ENCODE data around the gene NPHS1. TPM values are rescaled to one million over a fixed set of nuclear protein-coding genes. Genes with fewer than 3 reads are reported as not detected.
"Not testable (repeated sequence)": the region's sequence is repeated elsewhere in the genome, so short reads cannot be mapped to it uniquely, and the experiment has no call there.

The NPHS1 gene
- total RNA-seq, 1 experiment from 2014 or later, result 0.67 TPM

GRCh38 chr19:35796645-35797542, 55.4 kb downstream of the NPHS1 start:
- TF ChIP-seq, protein P1, sequence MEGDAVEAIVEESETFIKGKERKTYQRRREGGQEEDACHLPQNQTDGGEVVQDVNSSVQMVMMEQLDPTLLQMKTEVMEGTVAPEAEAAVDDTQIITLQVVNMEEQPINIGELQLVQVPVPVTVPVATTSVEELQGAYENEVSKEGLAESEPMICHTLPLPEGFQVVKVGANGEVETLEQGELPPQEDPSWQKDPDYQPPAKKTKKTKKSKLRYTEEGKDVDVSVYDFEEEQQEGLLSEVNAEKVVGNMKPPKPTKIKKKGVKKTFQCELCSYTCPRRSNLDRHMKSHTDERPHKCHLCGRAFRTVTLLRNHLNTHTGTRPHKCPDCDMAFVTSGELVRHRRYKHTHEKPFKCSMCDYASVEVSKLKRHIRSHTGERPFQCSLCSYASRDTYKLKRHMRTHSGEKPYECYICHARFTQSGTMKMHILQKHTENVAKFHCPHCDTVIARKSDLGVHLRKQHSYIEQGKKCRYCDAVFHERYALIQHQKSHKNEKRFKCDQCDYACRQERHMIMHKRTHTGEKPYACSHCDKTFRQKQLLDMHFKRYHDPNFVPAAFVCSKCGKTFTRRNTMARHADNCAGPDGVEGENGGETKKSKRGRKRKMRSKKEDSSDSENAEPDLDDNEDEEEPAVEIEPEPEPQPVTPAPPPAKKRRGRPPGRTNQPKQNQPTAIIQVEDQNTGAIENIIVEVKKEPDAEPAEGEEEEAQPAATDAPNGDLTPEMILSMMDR (IDR thresholded peaks at IDR 0.05), result no peak
- no peak for TF ChIP-seq REST (IDR thresholded peaks at IDR 0.05; ENCODE audit: insufficient read depth in 1 of 2, low read depth in 2 of 2, low read length in 1 of 2)
- TF ChIP-seq TCF7L2 (IDR thresholded peaks at IDR 0.05; ENCODE audit: low read depth, low read length), result no peak
- no peak for TF ChIP-seq POLR2AphosphoS5 (IDR thresholded peaks at IDR 0.05; ENCODE audit: low read depth, low read length)
- Histone ChIP-seq H3K27ac (ENCODE audit: low read length) (no peak overlapping the region), H3K4me3 (ENCODE audit: low read depth in 2 of 2, low read length in 2 of 2) (no peak overlapping the region), H3K27me3 (ENCODE audit: control insufficient read depth, insufficient read depth, low read length) (no peaks in the 10 kb centered on the region), H3K36me3 (ENCODE audit: control insufficient read depth, insufficient read depth, low read length) (no peaks in the 10 kb centered on the region), H3K4me1 (ENCODE audit: control insufficient read depth, insufficient read depth, low read length) (no peaks in the 10 kb centered on the region), H3K9me3 (ENCODE audit: control insufficient read depth, insufficient read depth, low read depth, low read length) (no peaks in the 10 kb centered on the region)
- ChIA-PET CTCF (interaction anchor here (0.9 kb wide), 1 partner anchor 23 kb away, joined by 4 read pairs; no protein-coding TSS in a partner anchor), POLR2A (no interaction called here)
- BruUV-seq (replicated peaks), result no TSS peak
- in situ Hi-C loops (cut with HindIII; ENCODE audit: low pct_unique_long_range_greater_than_20kb, low sequenced_read_pairs), result no loop called here
- DNase-seq (ENCODE audit: low read depth, low spot score) (no peak), ATAC-seq (no peak)
- intact Hi-C loops (cut with micrococcal nuclease; ENCODE audit: unreplicated experiment), result no loop called here

GRCh38 chr19:35795564-35795963, 56.7 kb downstream of the NPHS1 start:
- BruUV-seq (replicated peaks); H3K9me3 ChIP-seq (ENCODE audit: control insufficient read depth, insufficient read depth, low read depth, low read length); H3K27me3 ChIP-seq (ENCODE audit: control insufficient read depth, insufficient read depth, low read length); H3K4me1 ChIP-seq (ENCODE audit: control insufficient read depth, insufficient read depth, low read length); H3K4me3 ChIP-seq (ENCODE audit: low read depth in 2 of 2, low read length in 2 of 2); H3K27ac ChIP-seq (ENCODE audit: low read length); intact Hi-C loops (cut with micrococcal nuclease; ENCODE audit: unreplicated experiment); in situ Hi-C loops (cut with HindIII; ENCODE audit: low pct_unique_long_range_greater_than_20kb, low sequenced_read_pairs); DNase-seq (ENCODE audit: low read depth, low spot score); H3K36me3 ChIP-seq (ENCODE audit: control insufficient read depth, insufficient read depth, low read length); ATAC-seq; POLR2A ChIA-PET; CTCF ChIA-PET: not testable (repeated sequence)

- Histone ChIP-seq H3K27me3 (ENCODE audit: control insufficient read depth, insufficient read depth, low read length) (no peaks in the 10 kb centered on the region), H3K36me3 (ENCODE audit: control insufficient read depth, insufficient read depth, low read length) (no peaks in the 10 kb centered on the region), H3K4me3 (ENCODE audit: low read depth in 2 of 2, low read length in 2 of 2) (no peak overlapping the region), H3K4me1 (ENCODE audit: control insufficient read depth, insufficient read depth, low read length) (no peaks in the 10 kb centered on the region; the same call in 1 of the 2 replicates), H3K9me3 (ENCODE audit: control insufficient read depth, insufficient read depth, low read depth, low read length) (no peaks in the 10 kb centered on the region), H3K27ac (ENCODE audit: low read length) (no peak overlapping the region)
- ATAC-seq (no peak), DNase-seq (ENCODE audit: low read depth, low spot score) (no peak)
- TF ChIP-seq POLR2AphosphoS5 (IDR thresholded peaks at IDR 0.05; ENCODE audit: low read depth, low read length), result no peak
- TF ChIP-seq, protein P1 (IDR thresholded peaks at IDR 0.05), result no peak
- TF ChIP-seq TCF7L2 (IDR thresholded peaks at IDR 0.05; ENCODE audit: low read depth, low read length), result no peak
- no peak for TF ChIP-seq REST (IDR thresholded peaks at IDR 0.05; ENCODE audit: insufficient read depth in 1 of 2, low read depth in 2 of 2, low read length in 1 of 2)
- TF ChIP-seq SIN3A (IDR thresholded peaks at IDR 0.05; ENCODE audit: borderline replicate concordance, insufficient read depth, low read depth, low read length), result no peak
- no TSS peak for BruUV-seq (replicated peaks)
- ChIA-PET POLR2A (no interaction called here), CTCF (no interaction called here)
- in situ Hi-C loops (cut with HindIII; ENCODE audit: low pct_unique_long_range_greater_than_20kb, low sequenced_read_pairs), result no loop called here
- intact Hi-C loops (cut with micrococcal nuclease; ENCODE audit: unreplicated experiment), result no loop called here
These were observed 58.7 kb downstream of the NPHS1 start for GRCh38 chr19:35793381-35794165.
